ENCODE results near the gene TSPAN32.
"Not testable (repeated sequence)": the region's sequence is repeated elsewhere in the genome, so short reads cannot be mapped to it uniquely, and the experiment has no call there.

The TSPAN32 gene

GRCh38 chr11:2267306-2267850 lies 34.4 kb upstream of the TSPAN32 start:
- DNase-seq = no peak

DNA sequence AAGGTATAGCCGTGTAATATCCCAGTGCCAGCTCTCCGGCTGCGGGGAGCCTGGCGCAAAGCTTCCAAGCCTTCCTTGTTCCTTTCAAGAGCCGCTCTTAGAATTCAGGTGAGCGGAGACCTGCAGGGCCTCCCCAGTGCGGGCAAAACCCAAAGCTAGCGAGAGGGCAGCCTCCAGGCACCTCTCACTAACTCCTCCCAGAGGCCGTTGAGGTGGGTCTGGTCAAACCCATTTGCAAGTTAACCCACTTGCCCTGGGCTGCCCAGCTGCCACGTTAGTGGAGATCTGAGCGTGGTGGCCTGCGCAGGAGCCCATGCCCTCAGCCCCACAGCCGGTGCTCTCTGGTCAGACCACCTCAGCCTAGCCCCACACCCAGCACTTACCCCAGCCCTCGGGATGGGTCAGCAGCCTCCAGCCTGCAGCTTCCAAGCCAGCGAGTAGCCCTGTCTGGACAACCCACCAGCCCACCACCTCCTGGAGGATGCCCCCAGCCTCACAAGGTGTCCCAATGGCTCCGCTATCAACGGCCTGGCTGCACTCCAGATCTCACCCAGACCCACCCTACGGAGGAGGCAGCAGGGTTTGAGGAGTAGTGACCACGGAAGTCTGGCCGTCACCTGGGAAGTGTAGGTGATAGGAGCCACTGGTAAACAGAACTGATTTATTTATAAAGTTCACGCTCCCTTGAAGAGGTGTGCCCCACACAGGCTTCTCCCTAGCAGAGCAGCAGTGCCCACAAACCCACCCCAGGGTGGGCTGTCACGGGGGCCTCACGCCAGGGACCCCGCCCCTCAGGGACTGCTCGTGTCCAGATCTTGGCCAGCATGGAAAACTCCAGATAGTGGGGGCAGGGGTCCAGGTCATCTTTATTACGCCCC lies 33.7 kb upstream of the TSPAN32 start:
- no peak for DNase-seq

GRCh38 chr11:2268729-2269600 lies 32.8 kb upstream of the TSPAN32 start:
- no peak for DNase-seq

GRCh38 chr11:2269601-2270321 lies 32.1 kb upstream of the TSPAN32 start:
- DNase-seq = peak; percentile 32

DNA sequence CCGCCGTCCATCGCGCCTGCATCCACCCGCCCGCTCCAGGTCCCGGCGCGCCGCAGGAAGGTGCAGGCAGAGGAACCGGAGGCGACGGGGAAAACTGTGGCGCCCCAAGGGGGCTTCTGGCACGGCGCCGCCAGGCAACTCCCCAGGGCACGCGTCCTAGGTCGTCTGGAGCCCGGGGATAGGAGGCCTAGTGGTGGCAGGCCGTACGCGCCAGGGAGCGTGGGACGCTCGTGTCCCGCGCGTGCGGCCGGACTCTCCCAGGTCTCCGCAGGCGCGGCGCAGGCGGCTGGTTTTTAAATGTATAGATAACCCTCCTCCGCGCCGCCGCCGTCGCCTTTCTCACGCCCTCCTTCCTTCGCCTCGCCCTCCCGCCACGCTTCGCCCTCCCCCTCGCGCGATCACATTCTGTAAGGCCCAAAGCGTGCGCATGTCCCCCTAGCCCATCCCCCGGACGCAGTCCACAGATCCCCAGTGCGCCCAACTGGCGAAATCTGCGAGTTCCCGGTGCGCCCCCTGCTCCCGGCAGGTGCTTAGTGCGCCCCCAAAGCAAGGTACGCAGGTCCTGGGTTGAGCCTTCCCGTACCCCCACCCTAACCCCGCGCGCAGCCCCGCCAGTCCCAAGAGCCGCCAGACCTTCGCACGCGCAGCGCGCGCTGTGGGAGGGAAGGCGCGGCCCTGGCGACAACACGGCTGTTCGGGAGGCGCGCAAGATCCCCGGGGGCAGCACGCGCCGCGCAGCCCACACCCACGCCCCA lies 31.3 kb upstream of the TSPAN32 start, which contains the start of gene ASCL2:
Gene ASCL2, minus strand, starts transcription at position 267 of the 755 bp plus-strand sequence. Its CDS starts 256 bp downstream, at position 11.
- DNase-seq = no peak

GRCh38 chr11:2271077-2271326 lies 30.8 kb upstream of the TSPAN32 start:
- DNase-seq = no peak

- no peak for DNase-seq
Measured at GRCh38 chr11:2271327-2272227, 30.2 kb upstream of the TSPAN32 start.

DNA sequence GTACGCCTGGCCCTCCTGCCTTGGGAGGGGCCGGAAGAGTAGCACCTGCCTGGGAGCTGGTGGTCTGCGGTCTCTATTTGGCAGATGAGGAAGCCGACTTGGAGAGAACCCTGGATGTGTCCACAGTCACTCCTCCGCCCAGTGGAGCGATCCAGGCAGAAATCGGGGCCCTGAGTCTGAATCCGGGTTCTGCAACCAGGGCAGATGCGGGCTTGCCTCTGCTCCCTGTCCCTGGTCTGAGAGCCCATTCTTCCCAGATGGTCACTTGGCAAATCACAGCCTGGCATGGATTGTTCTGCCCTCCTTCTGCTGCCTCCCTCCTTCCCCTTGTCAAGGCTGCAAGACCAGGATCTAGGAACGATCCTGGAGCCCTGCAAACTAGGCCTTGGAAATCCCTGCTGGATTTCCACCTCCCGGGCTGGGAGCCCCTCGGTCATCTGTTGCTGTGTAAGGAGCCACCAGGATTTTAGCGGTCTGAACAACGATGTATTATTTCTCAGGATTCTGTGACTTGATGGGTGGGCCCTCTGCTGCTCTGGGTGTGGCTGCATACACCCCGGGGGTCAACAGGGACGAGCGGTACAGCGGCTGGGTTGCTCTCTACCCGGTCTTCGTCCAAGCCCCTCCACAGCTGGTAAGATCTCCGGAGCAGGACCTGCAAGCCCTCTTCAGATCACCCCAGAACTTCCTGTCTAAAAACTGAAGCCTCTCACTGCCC lies 29.4 kb upstream of the TSPAN32 start:
- no peak for DNase-seq

GRCh38 chr11:2272946-2273280 lies 28.9 kb upstream of the TSPAN32 start:
- DNase-seq = no peak

- no peak for DNase-seq
Measured at GRCh38 chr11:2273311-2273710, 28.5 kb upstream of the TSPAN32 start.

DNA sequence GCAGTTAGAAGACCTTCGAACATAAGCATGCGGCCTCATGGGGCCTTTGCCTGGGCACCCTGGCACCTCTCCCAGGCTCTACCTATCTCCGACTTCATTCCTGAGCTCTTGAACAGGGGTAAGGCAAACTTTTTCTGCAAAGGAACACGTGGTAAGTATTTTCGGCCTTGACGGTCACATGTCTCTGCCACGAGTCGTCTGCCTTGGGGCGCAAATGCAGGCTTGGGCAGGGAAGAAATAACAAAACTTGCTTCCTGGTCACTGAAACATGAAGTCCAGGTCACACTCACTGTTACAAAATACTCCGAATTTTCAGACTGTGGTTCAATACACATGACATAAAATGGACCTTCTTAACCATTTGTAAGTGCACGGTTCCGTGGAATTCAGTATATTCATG lies 28.0 kb upstream of the TSPAN32 start:
- DNase-seq = no peak

DNA sequence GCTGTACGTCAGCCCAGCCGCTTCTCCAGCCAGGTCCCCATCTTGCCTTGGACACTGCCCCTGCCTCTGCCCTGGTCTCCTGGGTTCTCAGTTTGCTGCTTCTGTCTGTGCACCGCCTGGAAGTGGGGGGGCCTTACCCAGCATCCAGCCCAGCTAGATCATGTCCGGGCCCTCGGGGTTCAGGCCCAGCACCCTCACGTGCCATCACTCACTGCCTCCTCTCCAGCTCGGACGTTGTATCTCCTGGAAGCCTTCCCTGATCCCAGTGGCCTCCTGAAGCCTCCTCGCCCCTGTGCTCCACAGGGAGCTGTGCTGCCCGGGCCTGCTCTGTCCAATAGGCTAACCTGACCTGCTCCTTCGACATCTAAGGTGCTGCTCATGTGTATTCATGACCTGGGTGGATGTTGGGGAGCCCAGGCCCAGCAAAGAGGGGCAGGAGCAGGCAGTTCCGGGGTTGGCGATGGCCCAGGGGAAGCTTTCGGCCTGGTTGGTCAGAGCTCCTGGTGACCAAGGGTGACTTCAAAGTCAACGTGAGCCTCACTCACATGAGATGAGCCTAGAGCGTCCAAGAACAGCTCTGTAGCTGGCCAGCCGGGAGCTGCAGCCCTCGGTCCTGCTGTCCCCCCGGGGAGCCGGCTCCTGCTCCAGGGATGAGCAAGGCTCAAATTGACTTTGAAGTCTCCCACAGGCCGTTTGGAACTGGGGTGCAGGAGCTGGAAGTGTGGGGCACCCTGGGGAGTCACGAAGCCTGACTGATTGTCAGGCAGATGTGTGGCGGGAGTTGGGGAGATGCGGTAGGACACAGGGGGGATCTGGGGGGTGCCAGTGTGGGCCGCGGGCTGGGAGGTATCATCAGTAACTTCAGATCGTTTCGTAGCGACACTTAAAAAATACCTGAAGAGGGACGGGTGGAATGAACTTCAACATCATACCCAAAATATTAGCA lies 26.2 kb upstream of the TSPAN32 start:
- no peak for DNase-seq

DNA sequence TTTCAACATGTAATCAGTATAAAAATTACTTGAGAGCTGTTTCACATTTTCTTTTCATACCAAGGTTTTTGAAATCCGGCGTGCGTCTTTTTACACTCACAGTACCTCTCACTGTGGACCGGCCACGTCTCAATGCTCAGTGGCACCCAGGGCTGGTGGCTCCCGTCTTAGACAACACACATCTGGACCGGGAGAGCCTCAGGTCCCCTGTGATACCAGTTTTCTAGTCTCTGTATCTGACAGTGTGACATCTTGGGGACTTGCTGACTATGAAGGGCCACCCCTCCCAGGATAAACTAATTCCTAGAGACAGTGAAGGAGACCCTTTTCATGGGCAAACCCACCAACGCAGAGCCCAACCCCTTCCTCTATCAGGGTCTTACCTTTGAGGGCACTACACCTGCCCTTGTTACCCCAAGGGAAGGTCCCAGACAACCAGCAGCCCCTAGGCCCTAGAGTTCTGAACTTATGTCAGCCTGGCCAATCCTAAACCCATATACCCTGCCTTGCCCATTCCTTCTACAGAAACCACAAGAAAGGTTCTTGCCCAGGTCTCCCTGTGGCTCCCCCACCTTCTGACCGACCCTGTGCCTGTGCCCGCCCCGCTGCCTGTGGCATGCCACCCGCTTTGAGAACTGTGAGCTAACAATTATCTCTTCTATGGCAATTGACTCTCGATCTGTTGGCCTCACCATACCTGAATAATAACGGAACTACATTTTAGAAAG lies 25.4 kb upstream of the TSPAN32 start:
- no peak for DNase-seq

- DNase-seq = no peak
Measured at GRCh38 chr11:2277008-2277346, 24.8 kb upstream of the TSPAN32 start.

DNA sequence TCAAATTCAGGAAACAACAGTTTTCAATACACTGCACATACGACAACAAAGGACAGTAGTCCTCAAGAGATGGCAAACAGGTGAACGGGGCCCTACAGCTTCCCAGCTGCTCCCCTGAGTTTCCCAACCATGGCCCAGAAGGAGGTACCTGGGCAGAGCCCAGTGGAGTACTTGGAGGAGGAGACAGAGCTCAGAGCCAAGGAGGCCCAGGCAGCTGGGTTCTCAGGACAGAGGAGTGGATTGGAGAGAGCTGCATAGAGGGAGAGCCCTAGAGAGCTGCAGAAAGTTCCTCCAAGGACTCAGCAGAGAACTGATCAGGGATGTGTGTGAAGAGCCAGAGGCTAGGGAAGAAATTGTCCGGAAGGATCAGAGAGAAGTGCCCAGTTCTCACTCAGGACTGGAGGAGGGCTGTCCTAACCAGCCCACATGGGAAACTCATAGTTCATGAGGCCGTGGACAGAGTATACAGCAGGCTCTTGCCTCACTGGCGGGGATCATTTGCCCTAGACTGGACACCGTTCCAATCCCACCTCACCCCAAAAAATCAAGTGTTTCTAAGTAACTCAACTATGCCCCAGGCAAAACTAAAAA lies 23.8 kb upstream of the TSPAN32 start:
- no peak for DNase-seq

GRCh38 chr11:2280208-2280607 lies 21.6 kb upstream of the TSPAN32 start:
- no peak for DNase-seq

DNA sequence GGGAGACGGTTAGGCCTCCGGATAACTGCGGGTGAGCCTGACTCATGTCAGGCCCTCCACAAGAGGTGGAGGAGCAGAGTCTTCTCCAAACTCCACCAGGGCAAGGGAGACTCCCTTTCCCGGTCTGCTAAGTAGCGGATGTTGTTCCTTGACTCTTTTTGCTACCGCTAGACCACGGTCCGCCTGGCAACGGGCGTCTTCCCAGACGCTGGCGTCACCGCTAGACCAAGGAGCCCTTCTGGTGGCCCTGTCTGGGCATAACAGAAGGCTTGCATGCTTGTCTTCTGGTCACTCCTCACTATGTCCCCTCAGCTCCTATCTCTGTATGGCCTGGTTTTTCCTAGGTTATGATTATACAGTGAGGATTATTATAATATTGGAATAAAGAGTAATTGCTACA lies 15.5 kb upstream of the TSPAN32 start:
- not testable (repeated sequence) for DNase-seq

DNA sequence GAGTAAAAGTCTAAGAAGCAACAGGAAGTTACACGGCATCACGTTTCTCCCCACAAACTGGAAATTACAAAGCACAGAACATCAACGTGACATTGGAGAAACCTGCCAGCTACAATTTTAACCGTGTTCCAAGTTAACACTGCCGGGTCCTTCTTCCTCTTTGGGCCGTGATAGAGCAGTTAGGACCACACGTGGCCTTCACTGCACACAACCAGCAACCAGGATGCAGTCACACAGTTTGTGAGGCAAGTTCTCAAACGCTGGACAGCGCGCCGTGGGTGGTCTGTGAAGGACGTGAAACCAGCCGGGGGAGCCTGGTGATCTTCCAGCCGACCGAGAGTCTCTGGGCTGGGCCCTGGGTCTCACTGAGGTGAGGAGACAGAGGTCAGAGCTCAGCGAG lies 14.7 kb upstream of the TSPAN32 start:
- DNase-seq = no peak

DNA sequence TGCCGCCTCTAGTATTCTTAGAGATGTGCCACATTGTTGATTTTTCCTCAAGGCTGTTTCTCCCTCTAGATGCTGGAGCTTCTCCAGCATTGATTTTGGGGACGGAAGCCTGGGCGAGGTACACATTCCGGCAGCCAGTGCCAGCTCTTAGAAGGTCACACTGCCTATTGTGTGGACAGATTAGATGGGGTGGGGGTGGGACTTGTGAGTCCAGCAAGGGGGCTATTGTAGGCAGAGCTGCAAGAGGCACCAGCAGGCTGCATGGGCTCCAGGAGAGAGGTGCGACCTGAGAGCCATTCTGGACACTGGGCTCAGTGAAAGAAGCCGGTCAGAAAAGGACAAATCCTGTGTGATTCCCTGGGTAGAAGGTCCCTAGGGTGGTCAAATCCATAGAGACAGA lies 12.5 kb upstream of the TSPAN32 start:
- DNase-seq = no peak

Measured in NCI-H2171 (cell line).